GM18951 (cell line): ENCODE data around the gene ZBTB7A.
"Not testable (repeated sequence)": the region's sequence is repeated elsewhere in the genome, so short reads cannot be mapped to it uniquely, and the experiment has no call there.

Source experiments
- POLR2A ChIP-seq: IDR thresholded peaks from 4 replicates; pipeline ENCODE4 v1.6.1; 2011; ENCODE audit warnings: mild to moderate bottlenecking; ENCODE audit not compliant: insufficient read length, insufficient read depth; ENCODE audit errors: extremely low read depth
- in situ Hi-C: fragments of 300-500 bp; cut with MboI; formaldehyde crosslinking; loops from one replicate; pipeline ENCODE4 v1.12.0; 2022; ENCODE audit warnings: low sequenced_read_pairs, mixed read lengths, inconsistent platforms; ENCODE audit not compliant: unreplicated experiment

The ZBTB7A gene

DNA sequence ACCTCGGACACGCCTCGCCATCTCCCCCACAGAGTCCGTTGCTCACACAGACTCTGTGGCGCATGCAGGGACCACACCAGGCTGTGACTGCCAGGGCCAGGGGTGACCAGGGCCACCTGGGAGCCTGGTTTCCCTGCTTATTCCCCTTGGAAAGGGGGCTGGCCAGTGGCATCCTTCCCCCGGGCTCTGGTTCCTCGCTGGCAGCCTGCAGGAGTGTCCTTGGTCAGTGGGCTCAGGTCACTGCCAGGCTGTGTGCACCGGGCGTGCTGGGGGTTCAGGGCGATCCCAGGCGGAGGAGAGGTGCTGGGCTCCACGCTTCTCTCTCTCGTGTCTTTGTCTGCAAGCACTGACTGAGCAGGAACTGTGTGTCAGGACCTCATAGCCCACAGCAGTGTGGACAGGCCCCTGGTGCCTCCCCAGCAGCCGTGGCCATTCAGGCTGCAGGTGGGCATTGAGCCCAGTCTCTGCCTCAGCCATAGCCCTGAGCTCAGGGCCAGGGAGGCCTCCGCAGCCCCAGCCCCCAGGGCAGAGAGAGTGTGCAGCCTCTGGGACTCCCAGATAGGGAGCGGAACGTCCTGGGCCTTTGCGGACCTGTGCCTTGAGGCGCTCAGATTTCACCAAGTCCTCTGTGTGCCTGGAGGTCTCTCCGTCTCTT lies 52.7 kb downstream of the ZBTB7A start:
- TF ChIP-seq POLR2A, result no peak
- in situ Hi-C loops, result no loop called here

DNA sequence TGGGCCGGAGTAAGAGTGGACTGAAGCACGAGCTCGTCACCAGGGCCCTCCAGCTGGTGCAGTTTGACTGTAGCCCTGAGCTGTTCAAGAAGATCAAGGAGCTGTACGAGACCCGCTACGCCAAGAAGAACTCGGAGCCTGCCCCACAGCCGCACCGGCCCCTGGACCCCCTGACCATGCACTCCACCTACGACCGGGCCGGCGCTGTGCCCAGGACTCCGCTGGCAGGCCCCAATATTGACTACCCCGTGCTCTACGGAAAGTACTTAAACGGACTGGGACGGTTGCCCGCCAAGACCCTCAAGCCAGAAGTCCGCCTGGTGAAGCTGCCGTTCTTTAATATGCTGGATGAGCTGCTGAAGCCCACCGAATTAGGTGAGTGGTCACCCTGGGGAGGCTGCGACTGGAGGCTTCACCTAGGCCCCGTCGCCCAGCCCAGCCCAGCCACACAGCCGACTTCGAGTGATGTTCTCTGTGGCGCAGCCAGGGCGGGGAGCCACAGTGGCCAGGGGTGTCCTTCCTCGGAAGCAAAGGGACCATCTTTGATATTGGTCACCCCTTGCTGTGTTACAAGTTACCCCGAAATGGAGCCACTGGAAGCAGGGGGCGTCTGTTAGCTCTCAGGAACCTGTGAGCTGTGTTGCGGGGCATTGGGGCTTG lies 53.6 kb downstream of the ZBTB7A start:
- in situ Hi-C loops, result no loop called here
- no peak for TF ChIP-seq POLR2A

DNA sequence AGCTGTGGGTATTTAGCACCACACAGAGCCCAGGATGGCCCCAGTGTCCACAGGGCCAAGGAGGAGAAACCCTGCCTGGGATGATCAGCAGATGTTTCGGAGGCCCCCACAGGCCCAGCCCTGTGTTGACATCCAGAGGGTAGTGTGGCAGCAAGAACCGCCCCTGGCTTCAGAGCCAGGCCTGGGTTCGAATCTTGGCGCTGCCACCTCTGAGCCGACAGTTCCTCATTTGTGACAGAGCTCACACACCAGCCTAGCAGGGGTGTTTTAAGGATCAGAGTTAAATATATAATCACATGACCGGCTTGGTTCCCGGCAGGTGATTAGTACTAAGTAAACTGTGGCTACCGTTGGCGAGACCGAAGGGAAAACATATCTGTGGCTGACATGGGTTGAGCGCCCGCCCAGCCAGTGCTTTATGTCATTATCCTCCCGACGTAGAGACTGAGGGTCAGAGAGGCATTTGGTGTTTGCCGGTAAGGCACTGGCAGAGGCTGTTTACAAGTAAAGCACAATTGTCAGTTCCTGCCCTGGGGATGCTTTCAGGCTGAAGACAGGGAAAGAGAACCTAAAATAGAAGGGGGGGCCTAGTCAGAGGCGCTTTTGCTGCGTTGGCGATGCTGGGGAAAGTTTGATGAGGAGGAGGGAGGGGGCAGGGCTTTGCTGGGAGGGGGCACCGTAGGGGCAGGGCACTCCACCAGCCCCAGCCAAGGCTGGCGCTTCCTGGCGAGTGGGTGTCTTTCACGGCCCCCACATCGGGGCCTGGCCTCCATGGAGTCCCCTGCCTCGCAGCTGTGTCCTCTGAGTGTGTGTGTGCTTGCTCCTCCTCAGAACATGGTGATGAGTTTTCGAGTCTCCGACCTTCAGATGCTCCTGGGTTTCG lies 54.4 kb downstream of the ZBTB7A start:
- no peak for TF ChIP-seq POLR2A
- in situ Hi-C loops, result no loop called here

DNA sequence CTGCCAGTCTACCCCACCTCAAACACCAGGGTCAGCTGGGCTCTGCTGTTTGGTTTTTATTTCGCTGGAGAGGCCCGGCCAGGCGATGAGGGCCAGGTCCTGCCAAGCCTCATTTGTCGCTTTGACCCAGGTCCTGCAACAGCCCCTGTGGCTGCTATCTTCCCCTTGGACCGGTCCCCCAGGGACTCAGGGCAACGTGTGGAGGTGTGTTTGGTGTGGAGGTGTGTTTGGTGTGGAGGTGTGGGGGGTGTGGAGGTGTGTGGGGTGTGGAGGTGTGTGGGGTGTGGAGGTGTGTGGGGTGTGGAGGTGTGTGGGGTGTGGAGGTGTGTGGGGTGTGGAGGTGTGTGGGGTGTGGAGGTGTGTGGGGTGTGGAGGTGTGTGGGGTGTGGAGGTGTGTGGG lies 55.3 kb downstream of the ZBTB7A start:
- in situ Hi-C loops, result not testable (repeated sequence)

DNA sequence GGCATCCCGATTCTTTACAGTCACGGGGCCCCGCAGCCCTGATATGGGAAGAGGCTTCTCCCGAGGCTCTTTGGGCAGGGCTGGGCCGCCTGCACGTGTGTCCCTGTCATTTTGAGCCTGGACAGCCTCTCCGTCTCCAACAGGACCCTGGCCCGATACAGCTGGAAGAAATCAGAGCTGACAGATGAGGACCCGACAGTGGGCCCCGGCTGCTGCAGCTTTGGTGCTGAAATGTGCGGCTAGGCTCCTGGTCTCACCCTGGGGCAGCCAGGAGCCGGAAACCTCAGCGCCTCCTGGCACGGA lies 55.9 kb downstream of the ZBTB7A start:
- TF ChIP-seq POLR2A, result no peak
- in situ Hi-C loops, result no loop called here

DNA sequence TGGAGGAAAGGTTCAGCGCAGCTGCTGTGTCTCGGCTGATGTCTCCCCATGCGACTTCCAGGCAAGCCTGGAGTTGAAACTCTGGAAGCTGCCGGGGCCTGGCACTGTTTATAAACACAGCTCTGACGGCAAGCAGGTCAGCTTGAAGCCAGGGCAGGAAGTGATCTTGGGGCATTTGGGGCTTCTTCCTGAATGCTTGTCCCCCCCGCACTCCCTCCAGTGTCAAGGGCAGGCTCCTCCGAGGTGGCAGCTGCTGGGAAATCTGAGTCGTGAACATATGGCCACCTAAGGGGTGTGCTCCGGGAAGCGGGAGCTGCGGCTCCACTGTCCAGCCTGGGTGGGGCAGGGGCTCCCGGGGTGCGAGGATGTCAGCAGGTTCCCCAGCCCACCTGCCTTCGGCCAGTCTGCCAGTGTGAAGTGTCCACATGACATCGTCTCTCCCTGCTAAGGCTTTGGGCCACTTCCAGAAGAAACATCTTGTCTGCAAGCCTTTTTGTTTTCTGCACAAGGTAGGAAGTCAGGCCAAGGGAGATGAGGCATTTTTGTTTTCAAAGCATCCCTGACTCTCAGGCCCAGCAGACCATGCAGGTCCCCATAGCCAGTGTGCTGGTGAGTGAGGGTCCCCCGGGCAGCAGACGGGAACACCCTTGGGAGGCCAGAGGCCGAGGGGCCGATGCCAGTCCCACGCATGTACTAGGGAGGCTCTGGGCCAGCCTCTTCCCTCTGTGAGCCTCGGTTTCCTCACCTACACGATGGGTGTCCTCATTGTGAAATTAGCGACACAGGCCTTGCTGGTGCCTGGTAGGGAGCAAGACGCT lies 56.5 kb downstream of the ZBTB7A start:
- in situ Hi-C loops, result no loop called here
- TF ChIP-seq POLR2A, result no peak

DNA sequence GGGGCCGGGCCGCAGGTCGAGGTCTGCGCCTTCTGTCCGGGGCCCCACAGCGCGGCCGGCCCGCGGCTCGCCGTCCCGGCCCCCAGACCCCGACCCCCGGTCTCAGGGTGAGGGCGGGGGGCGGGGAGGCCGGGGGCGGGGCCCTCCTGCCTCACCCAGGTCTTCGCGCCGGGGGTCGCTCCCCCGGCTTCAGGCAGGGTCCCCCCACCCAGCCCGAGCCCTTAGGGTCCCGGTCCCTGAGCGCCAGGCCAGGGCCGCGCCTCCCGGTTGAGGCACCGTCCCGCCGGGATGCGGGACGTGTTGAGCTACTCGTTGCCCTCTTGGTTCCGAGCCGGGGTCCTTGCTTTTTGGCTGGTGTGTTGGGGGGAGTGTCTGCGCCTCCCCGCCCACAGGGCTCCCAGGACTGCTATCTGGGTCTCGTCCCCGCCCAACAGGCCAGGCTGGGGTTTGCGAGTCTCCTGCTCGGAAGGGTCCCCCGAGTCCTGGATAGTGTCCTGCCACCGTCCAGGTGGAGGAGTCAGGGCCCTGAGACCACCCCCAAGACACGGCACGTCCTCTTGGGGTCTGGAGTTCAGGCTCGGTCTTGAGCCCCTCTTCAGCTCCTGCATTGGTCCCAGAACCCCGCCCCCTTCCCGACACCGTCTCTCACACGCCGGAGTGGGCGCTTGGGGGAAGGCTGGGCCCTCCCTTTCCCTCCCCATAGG lies 58.7 kb downstream of the ZBTB7A start:
- TF ChIP-seq POLR2A, result no peak
- in situ Hi-C loops, result no loop called here

DNA sequence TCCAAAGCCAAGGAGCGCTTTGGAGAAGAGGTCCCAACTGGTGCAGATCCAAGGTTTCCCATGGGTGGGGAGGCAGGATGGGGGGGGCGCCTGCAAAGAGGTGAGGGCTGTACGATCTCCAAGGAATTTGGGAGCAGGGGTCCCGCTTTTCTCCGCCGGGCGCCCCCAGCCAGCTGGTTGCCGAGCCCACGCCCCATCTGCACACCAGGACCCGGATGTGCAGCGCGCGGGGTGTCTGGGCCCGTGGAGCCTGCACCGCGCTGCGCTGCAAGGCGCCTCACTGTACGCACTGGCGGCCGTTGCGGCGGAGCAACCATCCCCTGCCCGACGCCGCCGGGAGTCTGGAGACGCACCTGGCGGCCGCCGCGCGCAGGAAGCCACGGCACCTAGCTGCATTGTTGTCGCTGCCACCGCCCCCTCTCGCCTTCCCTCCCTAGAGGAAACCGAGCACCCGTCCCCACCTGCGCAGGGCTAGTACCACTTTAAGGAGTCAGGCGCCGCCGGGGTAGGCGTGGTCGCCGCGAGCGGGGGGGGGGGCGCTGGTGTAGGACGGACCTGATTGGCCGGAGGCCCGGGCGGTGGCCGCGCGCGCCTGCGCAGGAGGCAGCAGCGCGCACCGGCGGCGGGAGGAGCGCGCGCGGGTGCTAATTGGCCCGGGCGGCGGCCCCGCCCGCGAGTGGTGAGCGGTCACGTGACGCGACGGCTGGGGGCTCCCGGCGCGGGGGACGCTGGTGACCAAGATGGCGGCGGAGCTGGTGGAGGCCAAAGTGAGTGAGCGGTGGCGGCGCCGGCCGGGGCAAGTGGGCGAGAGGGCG lies 59.5 kb downstream of the ZBTB7A start, which contains the start of gene PIAS4:
Gene PIAS4, plus strand, starts transcription at position 716 of the 815 bp plus-strand sequence. Its CDS starts 25 bp downstream, at position 741.
- peak; percentile 69 for TF ChIP-seq POLR2A
- in situ Hi-C loops, result no loop called here

DNA sequence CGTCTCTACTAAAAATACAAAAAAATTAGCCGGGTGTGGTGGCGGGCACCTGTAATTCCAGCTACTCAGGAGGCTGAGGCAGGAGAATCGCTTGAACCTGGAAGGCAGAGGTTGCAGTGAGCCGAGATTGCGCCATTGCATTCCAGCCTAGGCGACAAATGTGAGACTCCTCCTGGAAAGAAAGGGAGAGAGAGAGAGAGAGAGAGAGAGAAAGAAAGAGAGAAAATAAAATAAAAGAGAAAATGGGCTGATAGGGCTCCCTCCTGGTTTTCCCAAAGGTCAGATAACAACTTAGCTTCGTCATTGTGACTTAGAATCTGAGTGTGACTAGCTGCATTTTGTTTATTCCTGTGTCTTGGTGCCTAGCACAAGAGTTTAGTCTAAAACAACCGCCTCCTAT lies 61.3 kb downstream of the ZBTB7A start:
- in situ Hi-C loops, result not testable (repeated sequence)

DNA sequence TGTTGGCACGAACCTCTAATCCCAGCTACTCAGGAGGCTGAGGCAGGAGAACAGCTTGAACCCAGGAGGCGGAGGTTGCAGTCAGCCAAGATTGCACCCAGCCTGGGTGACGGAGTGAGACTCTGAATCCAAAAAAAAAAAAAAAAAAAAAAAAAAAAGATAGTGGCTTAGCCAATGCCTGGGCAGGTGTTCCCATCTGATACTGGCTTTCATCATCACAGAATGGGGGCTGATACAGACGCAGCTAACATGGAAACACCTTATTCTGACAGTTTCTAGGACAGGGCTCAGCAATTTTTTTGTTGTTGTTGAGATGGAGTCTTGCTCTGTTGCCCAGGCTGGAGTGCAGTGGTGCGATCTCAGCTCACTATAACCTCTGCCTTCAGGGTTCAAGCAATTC lies 65.9 kb downstream of the ZBTB7A start:
- in situ Hi-C loops, result not testable (repeated sequence)

DNA sequence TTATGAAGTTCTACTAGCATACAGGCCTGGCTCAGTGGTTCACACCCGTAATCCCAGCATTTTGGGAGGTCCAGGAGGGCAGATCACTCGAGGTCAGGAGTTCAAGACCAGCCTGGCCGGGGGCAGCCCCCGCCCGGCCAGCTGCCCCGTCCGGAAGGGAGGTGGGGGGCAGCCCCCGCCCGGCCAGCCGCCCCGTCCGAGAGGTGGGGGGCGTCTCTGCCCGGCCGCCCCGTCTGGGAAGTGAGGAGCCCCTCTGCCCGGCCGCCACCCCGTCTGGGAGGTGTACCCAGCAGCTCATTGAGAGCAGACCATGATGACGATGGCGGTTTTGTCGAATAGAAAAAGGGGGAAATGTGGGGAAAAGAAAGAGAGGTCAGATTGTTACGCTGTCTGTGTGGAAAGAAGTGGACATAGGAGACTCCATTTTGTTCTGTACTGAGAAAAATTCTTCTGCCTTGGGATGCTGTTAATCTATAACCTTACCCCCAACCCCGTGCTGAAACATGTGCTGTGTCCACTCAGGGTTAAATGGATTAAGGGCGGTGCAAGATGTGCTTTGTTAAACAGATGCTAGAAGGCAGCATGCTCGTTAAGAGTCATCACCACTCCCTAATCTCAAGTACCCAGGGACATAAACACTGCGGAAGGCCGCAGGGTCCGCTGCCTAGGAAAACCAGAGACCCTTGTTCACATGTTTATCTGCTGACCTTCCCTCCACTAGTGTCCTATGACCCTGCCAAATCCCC lies 67.9 kb downstream of the ZBTB7A start:
- in situ Hi-C loops, result not testable (repeated sequence)

DNA sequence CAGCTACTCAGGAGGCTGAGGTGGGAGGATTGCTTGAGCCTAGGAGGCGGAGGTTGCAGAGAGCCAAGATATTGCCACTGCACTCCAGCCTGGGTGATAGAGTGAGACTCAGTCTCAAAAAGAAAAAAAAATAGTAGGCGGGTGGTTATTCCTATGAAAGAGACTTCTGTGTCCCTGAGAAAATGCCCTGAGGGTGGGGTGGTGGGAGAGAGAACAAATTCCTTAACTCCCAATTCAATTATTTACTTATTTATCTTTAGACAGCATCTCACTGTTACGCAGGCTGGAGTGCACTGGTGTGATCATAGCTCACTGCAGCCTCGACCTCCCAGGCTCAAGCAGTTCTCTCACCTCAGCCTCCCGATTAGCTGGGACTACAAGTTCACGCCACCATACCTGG lies 71.1 kb downstream of the ZBTB7A start:
- in situ Hi-C loops, result no loop called here

More for the DNA sequence above, 71.1 kb downstream of the ZBTB7A start:
- no peak for TF ChIP-seq POLR2A
